GM21576 (cell line): ENCODE measurements around the gene TSKU.
A peak's percentile ranks its signal among the peaks of the same experiment; 100 is the strongest.

ENCODE experiments used
- ATAC-seq: cut with Tn5 transposase; IDR thresholded peaks from one replicate; pipeline ENCODE4 v1.9.1; 2021; ENCODE audit warnings: mild to moderate bottlenecking, moderate library complexity; ENCODE audit not compliant: unreplicated experiment

The TSKU gene

GRCh38 chr11:76769645-76770586 lies 13.2 kb upstream of the TSKU start:
- ATAC-seq, result no peak

GRCh38 chr11:76770642-76771445 lies 12.3 kb upstream of the TSKU start:
- no peak for ATAC-seq

GRCh38 chr11:76771446-76772099 lies 11.6 kb upstream of the TSKU start:
- ATAC-seq, result no peak

GRCh38 chr11:76772100-76772782 lies 10.9 kb upstream of the TSKU start:
- no peak for ATAC-seq

GRCh38 chr11:76772783-76773106 lies 10.4 kb upstream of the TSKU start:
- no peak for ATAC-seq

- no peak for ATAC-seq
Measured at GRCh38 chr11:76773921-76774361, 9.2 kb upstream of the TSKU start.

GRCh38 chr11:76776472-76776871 lies 6.7 kb upstream of the TSKU start:
- ATAC-seq, result no peak

- ATAC-seq, result no peak
Measured at GRCh38 chr11:76777305-76777704, 5.9 kb upstream of the TSKU start.

- no peak for ATAC-seq
Measured at GRCh38 chr11:76777876-76778275, 5.3 kb upstream of the TSKU start.

GRCh38 chr11:76778874-76779273 lies 4.3 kb upstream of the TSKU start:
- ATAC-seq, result no peak

- ATAC-seq, result no peak
Measured at GRCh38 chr11:76781046-76781801, 1.9 kb upstream of the TSKU start.

GRCh38 chr11:76781807-76782530 lies 1.2 kb upstream of the TSKU start:
- ATAC-seq, result no peak

GRCh38 chr11:76782531-76783293 lies 444 bp upstream of the TSKU start:
- peak; percentile 46 for ATAC-seq

GRCh38 chr11:76783896-76784813 lies 999 bp downstream of the TSKU start:
- no peak for ATAC-seq

- ATAC-seq, result no peak
Measured at GRCh38 chr11:76785513-76785912, 2.4 kb downstream of the TSKU start.

GRCh38 chr11:76786016-76786415 lies 2.9 kb downstream of the TSKU start:
- ATAC-seq, result no peak

- ATAC-seq, result no peak
Measured at GRCh38 chr11:76786441-76787014, 3.4 kb downstream of the TSKU start.
